A673 (cell line): ENCODE data around the gene OSBPL8. TPM values are rescaled to one million over a fixed set of nuclear protein-coding genes. Genes with fewer than 3 reads are reported as not detected.

Experiments used
- BruUV-seq: library from RNA; stranded (reverse); fragments of 400-500 nt; replicated peaks from 2 replicates; lab custom pipeline; 2021; lab: Mats Ljungman, UMichigan
- CTCF ChIA-PET: fragments of 300-600 bp; sonication (Branson Sonifier 250); formaldehyde crosslinking; loops from one replicate; lab custom pipeline; 2022; ENCODE audit warnings: antibody characterized with exemption; lab: Charles Lee
- POLR2A ChIA-PET: fragments of 300-600 bp; sonication (Branson Sonifier 250); formaldehyde crosslinking; loops from one replicate; lab custom pipeline; 2022; ENCODE audit warnings: antibody characterized with exemption; ENCODE audit not compliant: low non-redundant PET; lab: Charles Lee
- DNase-seq: peaks from one replicate; pipeline ENCODE4 v3.0.0-alpha.2; 2015; ENCODE audit warnings: low spot score
- H3K27ac ChIP-seq: fragments of 200-600 bp; sonication (generic); 2 replicates; pipeline ENCODE4 v1.5.1; 2016; ENCODE audit warnings: mixed run types, low read depth, mild to moderate bottlenecking, mixed read lengths, antibody characterized with exemption, low read length; ENCODE audit not compliant: poor library complexity, severe bottlenecking
- H3K27me3 ChIP-seq: fragments of 200-600 bp; sonication (generic); replicated peaks from 2 replicates; pipeline ENCODE4 v1.6.1; 2017; ENCODE audit warnings: mixed run types, low read depth, mild to moderate bottlenecking, mixed read lengths, antibody characterized with exemption, low read length; ENCODE audit not compliant: insufficient read depth, poor library complexity
- H3K36me3 ChIP-seq: fragments of 200-600 bp; sonication (generic); 2 replicates; pipeline ENCODE4 v1.6.1; 2016; ENCODE audit warnings: mixed run types, mild to moderate bottlenecking, mixed read lengths, antibody characterized with exemption, low read length; ENCODE audit not compliant: insufficient read depth, poor library complexity, severe bottlenecking
- H3K4me1 ChIP-seq: fragments of 200-600 bp; sonication (generic); 2 replicates; pipeline ENCODE4 v1.6.1; 2017; ENCODE audit warnings: mixed run types, mild to moderate bottlenecking, mixed read lengths, antibody characterized with exemption, low read length; ENCODE audit not compliant: insufficient read depth, poor library complexity, severe bottlenecking
- H3K4me3 ChIP-seq: fragments of 200-600 bp; sonication (generic); 2 replicates; pipeline ENCODE4 v1.5.1; 2016; ENCODE audit warnings: low read depth, mixed run types, mild to moderate bottlenecking, mixed read lengths, low read length; ENCODE audit not compliant: poor library complexity, severe bottlenecking
- H3K9me3 ChIP-seq: fragments of 200-600 bp; sonication (generic); 2 replicates; pipeline ENCODE4 v1.6.1; 2016; ENCODE audit warnings: mixed run types, low read depth, mild to moderate bottlenecking, mixed read lengths, antibody characterized with exemption, low read length; ENCODE audit not compliant: poor library complexity, severe bottlenecking
- CTCF ChIP-seq: fragments of 300-800, 200-600 bp; sonication (generic); conservative IDR thresholded peaks from 2 replicates; pipeline ENCODE4 v1.5.1; 2017; ENCODE audit warnings: low read depth, mild to moderate bottlenecking, antibody characterized with exemption, low read length, moderate library complexity, mixed read lengths
- EZH2 ChIP-seq: fragments of 200-600 bp; sonication (generic); IDR thresholded peaks from 2 replicates; pipeline ENCODE4 v1.6.1; 2017; ENCODE audit warnings: borderline replicate concordance, low read depth, mild to moderate bottlenecking, mixed read lengths, antibody characterized with exemption, low read length; ENCODE audit not compliant: poor library complexity, severe bottlenecking
- intact Hi-C: fragments of 100-400 bp; cut with micrococcal nuclease; formaldehyde crosslinking; loops from one replicate; pipeline ENCODE4 v1.10.0; 2022; ENCODE audit not compliant: unreplicated experiment
- total RNA-seq: library from RNA; stranded (reverse); gene quantifications from 2 replicates; pipeline ENCODE4 v1.2.3, GENCODE V29; 2021

Gene OSBPL8
- total RNA-seq, 1 experiment from 2014 or later = 86.1 TPM

GRCh38 chr12:76421046-76421445 lies 138.5 kb downstream of the OSBPL8 start:
- POLR2A ChIA-PET = no interaction called here
- Histone ChIP-seq H3K4me1 (peaks cover 16% of the 10 kb centered on the region), H3K27me3 (no peaks in the 10 kb centered on the region), H3K36me3 (peaks cover 2% of the 10 kb centered on the region), H3K9me3 (peaks cover 20% of the 10 kb centered on the region), H3K27ac (peak overlapping the region; percentile 82), H3K4me3 (peak overlapping the region; percentile 55)
- CTCF ChIA-PET = interaction anchor here (0.5 kb wide), 1 partner anchor 140 kb away, joined by 4 read pairs; no protein-coding TSS in a partner anchor
- intact Hi-C loops = no loop called here
- no TSS peak for BruUV-seq
- TF ChIP-seq CTCF (no peak), EZH2 (no peak)
- DNase-seq = no peak

GRCh38 chr12:76420222-76420621 lies 139.3 kb downstream of the OSBPL8 start:
- TF ChIP-seq EZH2 (no peak), CTCF (no peak)
- POLR2A ChIA-PET = no interaction called here
- CTCF ChIA-PET = no interaction called here
- BruUV-seq = no TSS peak
- Histone ChIP-seq H3K9me3 (peaks cover 12% of the 10 kb centered on the region), H3K4me3 (peak overlapping the region; percentile 55), H3K27me3 (no peaks in the 10 kb centered on the region), H3K36me3 (no peaks in the 10 kb centered on the region), H3K27ac (no peak overlapping the region), H3K4me1 (peaks cover 16% of the 10 kb centered on the region)
- intact Hi-C loops = no loop called here
- no peak for DNase-seq

- peaks cover 9% of the 10 kb centered on the region for H3K4me1 ChIP-seq
- no peaks in the 10 kb centered on the region for H3K27me3 ChIP-seq
- no peak overlapping the region for H3K27ac ChIP-seq
- H3K9me3 ChIP-seq = no peaks in the 10 kb centered on the region
- no peak for TF ChIP-seq EZH2
- TF ChIP-seq CTCF = no peak
- no peak for DNase-seq
- ChIA-PET POLR2A (no interaction called here), CTCF (no interaction called here)
- no peak overlapping the region for H3K4me3 ChIP-seq
- intact Hi-C loops = no loop called here
- BruUV-seq = no TSS peak
- peaks cover 1% of the 10 kb centered on the region for H3K36me3 ChIP-seq
Observed at GRCh38 chr12:76417116-76417515, 142.5 kb downstream of the OSBPL8 start.
